HL-60 (cell line): ENCODE data around the gene CRYBG2.

Source experiments
- POLR2AphosphoS5 ChIP-seq: IDR thresholded peaks from 2 replicates; pipeline ENCODE4 v1.6.1; 2012; ENCODE audit warnings: low read depth
- REST ChIP-seq: IDR thresholded peaks from 2 replicates; pipeline ENCODE4 v1.6.1; 2012; ENCODE audit warnings: low read depth; ENCODE audit not compliant: insufficient replicate concordance
- TF ChIP-seq, protein P1 (sequence below): IDR thresholded peaks from one replicate; pipeline ENCODE4 v1.5.1; 2011; ENCODE audit warnings: low read length, control low read depth, inconsistent platforms; ENCODE audit not compliant: insufficient read depth

DNA sequence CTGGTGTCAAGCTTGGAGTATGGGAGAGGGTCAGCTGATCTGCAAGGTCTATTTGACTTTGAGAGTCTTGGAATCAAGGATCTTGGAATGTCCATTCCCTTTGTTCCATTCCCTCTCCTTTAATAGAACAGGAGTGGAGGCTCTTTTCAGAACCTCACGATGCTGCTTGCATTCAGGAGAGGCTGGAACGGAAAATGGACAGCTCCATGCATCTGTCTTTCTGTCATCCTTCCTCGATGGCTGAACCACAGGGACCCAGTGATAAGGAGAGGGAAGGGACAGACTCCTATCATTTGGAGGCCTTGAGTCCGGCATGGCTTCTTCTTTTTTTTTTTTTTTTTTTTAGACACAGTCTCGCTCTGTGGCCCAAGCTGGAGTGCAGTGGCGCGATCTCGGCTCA, 41.8 kb upstream of the CRYBG2 start:
- TF ChIP-seq REST (no peak), POLR2AphosphoS5 (no peak)
- TF ChIP-seq, protein P1, sequence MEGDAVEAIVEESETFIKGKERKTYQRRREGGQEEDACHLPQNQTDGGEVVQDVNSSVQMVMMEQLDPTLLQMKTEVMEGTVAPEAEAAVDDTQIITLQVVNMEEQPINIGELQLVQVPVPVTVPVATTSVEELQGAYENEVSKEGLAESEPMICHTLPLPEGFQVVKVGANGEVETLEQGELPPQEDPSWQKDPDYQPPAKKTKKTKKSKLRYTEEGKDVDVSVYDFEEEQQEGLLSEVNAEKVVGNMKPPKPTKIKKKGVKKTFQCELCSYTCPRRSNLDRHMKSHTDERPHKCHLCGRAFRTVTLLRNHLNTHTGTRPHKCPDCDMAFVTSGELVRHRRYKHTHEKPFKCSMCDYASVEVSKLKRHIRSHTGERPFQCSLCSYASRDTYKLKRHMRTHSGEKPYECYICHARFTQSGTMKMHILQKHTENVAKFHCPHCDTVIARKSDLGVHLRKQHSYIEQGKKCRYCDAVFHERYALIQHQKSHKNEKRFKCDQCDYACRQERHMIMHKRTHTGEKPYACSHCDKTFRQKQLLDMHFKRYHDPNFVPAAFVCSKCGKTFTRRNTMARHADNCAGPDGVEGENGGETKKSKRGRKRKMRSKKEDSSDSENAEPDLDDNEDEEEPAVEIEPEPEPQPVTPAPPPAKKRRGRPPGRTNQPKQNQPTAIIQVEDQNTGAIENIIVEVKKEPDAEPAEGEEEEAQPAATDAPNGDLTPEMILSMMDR = no peak
